ENCODE measurements around the gene CYP2W1.
A peak's percentile ranks its signal among the peaks of the same experiment; 100 is the strongest.
"Not testable (repeated sequence)": the region's sequence is repeated elsewhere in the genome, so short reads cannot be mapped to it uniquely, and the experiment has no call there.

The CYP2W1 gene

DNA sequence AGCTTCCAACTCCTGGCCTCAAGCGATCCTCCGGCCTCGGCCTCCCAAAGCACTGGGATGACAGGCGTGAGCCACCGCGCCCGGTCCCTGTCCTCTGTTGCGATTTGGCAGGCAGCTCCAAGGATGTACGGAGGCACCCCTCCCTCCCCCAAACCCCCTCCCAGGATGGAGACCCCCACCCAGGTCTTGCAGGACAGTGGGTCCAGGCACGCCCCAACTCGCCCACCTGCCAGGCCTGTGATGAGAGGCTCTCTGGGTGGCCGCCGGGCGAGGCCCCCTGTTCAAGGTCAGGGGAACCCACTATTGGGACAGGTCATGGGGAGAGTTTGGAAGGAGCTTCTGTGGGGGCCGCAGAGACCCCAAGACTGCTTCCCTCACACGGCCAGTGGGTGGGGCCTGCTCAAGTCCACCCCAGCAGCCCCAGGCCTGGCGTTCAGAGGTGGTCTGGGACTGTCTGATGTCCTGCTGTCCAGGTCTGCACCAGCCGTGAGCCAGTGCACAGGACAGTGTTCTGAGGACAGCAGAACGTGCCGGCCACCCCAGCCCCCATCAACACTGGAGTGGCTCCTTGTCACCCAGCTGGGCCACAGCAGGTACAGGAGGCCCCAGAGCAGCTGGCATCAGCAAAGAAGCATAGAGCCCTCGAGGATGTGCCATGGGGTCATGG lies 31.0 kb upstream of the CYP2W1 start:
- DNase-seq = no peak

DNA sequence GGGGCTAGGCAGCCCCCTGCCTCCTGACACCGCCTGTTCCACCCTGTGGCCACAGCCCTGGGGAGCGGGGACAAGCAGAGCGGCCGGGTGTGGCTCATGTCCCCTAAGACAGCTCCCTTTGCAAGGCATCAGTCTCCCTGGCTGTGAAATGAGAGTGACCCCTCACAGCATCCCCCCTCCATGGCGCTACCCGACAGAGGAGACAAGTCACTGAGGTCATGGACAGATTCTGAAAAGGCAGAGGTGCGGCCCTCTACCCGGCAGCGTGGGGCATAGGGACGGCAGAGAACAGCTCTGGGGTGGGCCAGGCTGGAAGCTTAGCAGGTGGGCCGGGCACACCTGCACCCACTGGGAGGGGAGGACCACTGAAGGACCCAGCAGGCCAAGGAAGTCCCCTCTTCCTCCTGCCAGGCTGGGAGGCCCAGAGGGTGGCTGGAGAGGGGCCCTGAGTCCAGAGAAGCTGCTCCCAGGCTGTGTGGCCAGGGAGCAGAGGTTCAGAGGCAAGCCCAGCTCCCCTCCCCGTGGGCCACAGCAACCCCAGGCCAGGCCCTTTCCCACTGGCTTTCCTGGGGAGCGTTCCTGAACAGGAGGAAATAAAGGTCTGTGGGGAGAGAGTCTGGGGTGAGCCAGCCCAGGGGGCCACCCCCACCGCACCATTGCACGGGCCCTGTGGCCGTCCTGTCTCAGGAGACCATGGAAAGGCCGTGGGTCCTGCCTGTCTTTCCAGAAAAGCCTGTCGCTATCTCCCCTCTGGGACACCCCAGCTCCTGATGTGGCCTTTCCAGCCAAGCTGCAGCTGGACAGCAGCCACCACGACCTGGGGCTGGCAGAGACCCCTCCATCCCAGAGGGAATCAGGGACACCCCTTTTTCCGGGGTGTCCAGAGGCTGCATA lies 30.2 kb upstream of the CYP2W1 start:
- no peak for DNase-seq

DNA sequence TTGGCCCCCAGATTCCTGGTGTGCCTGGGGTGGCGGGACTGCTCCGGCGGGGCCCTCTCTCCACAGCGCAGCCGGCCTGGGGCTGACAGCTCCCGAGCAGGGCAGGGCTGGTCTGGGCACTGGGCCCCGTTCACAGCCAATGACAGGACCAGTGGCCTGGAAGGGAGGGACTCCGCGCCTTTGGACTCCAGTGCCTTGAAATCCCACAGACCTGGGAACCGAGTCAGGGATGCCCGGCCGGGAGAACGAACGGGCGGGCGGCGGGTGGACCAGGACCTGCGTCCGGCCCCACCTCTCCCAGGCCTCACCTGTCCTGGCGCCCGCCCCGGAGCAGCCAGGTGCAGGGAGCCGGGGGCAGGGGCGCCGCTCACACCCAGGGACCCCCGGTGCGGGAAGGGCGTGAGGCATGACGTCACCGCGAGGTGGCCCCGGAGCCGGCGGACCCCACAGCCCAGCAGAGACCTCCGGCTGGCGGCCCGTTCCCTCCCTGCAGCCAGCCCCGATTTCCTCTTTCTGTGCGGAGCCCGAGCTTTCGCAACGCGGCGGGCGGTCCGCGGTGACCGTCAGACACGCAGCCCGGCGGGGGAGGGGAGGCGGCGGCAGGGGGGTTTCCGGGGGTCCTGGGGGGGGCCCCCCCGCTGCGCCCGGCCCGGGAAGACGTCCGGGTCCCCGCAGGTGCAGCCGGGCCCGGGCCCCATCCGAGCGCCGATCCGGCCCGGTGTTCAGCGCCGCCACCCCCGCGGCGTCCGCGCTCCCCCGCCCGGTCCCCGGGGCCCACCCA lies 29.2 kb upstream of the CYP2W1 start:
- DNase-seq = peak; percentile 42

DNA sequence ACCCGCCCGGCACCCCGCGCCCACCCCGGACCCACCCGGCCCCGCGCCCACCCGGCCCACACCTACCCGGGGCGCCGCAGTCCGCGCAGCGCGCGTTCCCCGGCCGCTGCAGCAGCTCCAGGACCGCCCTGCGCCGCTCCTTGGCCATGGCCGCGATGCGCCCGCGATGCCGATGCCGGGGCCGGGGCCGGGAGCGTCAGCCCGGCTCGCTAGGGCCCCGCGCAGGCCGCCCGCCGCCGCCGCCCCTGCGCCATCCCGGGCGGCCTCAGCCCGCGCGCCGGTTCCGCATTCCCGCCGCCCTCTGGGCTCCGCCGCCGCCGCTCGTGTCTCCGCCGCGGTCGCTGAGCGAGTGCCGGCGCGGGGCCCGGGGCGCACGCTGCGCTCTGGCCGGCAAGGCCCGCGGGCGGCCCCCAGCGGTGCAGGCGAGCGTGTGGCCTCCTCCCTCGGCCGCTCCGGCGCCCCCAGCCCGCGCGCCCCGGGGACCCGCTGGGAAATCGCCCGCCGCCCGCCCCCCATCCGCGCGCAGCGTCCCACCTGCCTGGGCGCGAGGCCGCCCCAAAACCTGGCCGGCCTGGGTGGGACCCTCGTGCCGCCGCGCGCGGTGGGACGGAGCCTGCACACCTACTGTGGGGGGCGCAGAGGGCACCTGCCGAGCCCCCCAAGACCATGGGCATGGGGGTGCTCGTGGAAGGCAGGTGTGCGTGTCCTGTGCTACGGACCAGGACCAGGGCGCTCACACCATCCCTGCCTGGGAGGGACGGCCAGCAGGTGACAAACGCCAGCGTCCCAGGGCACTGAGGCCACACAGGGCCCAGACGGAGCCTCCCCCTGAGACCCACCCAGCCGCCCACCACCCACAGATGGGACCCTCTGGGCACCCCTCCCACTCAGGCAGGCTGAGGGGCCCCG lies 28.4 kb upstream of the CYP2W1 start, which contains the start of gene ADAP1:
Gene ADAP1 (minus strand): TSS at position 351 of the 909 bp plus-strand sequence. CDS start 203 bp downstream, at position 148.
- DNase-seq = peak; percentile 50

DNA sequence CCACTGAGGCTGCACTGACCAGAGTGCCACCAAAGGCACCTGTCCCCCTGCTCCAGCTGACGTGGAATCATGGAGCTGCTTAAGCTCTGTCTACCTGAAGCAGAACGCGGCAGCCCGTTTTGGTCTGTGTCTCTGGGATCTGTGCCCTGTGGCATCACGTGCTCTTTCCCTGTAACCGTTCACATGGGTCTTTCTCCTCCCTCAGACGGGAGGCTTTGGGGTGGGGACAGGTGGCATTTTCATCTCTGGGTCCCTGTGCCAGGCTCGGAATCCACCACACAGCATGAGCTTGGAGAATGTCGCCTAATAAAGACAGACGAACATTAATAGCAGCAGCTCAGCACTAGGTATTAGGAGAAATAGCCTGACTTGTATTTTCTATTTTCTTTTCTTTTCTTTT lies 26.9 kb upstream of the CYP2W1 start:
- DNase-seq = no peak

GRCh38 chr7:957418-958220 lies 25.4 kb upstream of the CYP2W1 start:
- DNase-seq = no peak

DNA sequence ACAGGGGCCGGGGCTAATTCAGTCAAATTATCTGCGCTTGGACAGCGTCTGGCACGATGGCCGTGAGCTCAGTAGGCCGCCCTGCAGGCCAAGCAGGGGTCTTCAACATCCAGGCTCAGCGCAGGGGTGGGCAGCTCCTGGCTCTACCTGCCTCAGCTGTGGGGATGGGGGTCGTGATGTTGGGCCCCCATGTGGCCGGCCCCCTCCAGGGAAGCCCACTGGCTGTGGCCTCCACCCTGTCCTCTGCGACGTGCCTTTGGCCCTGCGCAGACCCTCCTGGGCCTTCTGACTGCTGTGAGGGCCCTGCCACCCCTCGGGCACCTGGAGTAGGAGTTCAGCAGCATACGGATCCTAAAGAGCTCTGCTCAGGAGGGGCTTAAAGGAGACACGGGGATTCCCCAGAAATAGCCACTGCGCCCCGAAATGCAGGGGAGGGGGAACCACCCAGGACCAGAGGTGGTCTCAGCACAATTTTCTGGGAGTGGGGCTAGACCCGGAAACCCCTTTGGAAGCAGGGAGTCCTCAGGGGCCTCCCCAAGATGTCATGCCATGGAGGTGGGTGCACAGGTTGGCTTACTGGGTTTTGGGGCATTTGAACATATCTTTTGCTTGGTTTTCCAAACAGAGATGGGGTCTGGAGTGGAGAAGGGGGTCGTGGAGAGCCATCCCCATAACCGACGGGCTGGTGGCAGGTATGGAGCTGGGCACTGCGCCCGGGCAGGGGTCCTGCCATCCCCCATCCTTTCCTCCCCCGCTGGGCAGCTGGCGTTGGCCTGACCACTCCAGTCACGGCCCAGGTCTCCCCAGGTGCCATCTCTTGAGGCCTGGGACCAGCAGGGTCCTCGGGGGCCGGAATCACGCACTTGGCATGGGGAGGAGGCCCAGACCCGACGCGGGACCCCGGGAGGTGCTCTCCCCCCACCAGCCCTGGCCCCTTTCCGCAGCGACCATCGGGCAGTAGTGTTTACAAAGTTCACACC lies 24.5 kb upstream of the CYP2W1 start:
- DNase-seq = no peak

GRCh38 chr7:959271-959670 lies 23.7 kb upstream of the CYP2W1 start:
- peak; percentile 66 for DNase-seq

- not testable (repeated sequence) for DNase-seq
These were observed 23.2 kb upstream of the CYP2W1 start for GRCh38 chr7:959740-960139.

DNA sequence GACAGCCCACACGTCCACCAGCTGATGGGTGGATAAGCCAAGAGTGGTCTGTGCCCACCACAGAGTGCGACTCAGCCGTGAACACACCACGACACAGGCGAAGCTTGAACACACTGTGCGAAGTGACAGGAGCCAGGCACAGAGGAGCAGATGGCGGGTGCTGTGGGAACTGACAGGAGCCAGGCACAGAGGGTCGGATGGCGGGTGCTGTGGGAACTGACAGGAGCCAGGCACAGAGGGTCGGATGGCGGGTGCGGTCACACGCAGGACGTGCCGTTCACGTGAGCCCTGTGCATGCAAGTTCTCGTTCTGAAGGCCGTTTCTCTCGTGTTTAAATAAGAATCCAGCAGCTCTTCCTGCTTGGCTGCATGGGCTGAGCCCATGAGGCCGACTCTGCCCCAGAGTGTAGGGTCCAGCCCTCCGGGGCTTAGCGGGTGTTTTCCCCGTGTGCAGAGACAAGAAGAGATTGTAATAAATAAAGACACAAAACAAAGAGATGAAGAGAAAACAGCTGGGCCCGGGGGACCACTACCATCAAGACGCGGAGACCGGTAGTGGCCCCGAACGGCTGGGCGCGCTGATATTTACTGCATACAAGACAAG lies 22.6 kb upstream of the CYP2W1 start:
- DNase-seq = no peak

- not testable (repeated sequence) for DNase-seq
These were observed 22.0 kb upstream of the CYP2W1 start for GRCh38 chr7:960972-961371.

DNA sequence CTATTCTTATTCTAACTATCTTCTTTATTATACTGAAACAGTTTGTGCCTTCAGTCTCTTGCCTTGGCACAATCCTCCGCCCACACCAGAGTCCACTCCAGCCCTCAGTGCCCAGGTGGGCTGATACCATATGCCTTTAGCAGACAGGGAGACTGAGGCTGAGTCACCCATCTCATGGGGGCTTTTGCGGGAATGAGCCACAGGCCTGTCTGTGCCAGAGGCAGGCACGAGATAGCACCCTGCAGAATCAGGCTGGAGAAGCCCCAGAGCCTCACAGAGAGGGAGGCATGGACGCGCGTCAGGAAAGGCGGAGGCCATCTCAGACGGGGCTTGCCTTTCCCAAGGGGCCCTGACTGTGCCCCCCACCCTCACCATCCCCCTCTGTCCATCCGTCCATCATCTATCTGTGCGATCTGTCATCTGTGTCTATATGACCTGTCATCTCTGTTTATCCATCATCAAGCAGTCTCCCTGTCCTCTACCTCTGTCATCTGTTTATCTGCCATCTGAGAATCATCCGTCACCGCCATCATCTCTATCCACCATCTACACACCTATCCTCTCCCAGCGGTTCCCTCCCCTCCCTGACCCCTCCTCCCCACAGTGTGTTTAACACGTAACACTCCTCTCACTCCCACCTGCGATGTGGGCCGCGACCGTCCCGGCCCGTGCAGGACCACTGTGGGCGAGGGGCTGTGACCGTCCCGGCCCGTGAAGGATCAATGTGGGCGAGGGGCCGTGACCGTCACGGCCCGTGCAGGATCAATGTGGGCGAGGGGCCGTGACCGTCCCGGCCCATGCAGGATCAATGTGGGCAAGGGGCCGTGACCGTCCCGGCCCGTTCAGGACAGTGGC lies 21.2 kb upstream of the CYP2W1 start:
- no peak for DNase-seq

- no peak for DNase-seq
These were observed 20.4 kb upstream of the CYP2W1 start for GRCh38 chr7:962401-963081.

- peak; percentile 57 for DNase-seq
These were observed 19.5 kb upstream of the CYP2W1 start for GRCh38 chr7:963236-964078.

GRCh38 chr7:964401-965231 lies 18.4 kb upstream of the CYP2W1 start:
- DNase-seq = no peak

Measured in NCI-H146 (cell line).